Measurements from ENCODE around the gene TM7SF2. TPM values are rescaled to one million over a fixed set of nuclear protein-coding genes. Genes with fewer than 3 reads are reported as not detected.
"Not testable (repeated sequence)": the region's sequence is repeated elsewhere in the genome, so short reads cannot be mapped to it uniquely, and the experiment has no call there.

TM7SF2 gene
- polyA plus RNA-seq, 3 donors: 88.7 to 100 (median 97.5) TPM

- DNase-seq: no peak
These were observed 37.0 kb downstream of the TM7SF2 start for GRCh38 chr11:65148657-65149056.

GRCh38 chr11:65150131-65150508 lies 38.4 kb downstream of the TM7SF2 start:
- DNase-seq: not testable (repeated sequence)

- peak; percentile 50 for DNase-seq
These were observed 39.0 kb downstream of the TM7SF2 start for GRCh38 chr11:65150509-65151299.

- no peak for DNase-seq
These were observed 39.7 kb downstream of the TM7SF2 start for GRCh38 chr11:65151331-65151899.

GRCh38 chr11:65152122-65152521 lies 40.5 kb downstream of the TM7SF2 start:
- no peak for DNase-seq

GRCh38 chr11:65156256-65156655 lies 44.6 kb downstream of the TM7SF2 start:
- no peak for DNase-seq

GRCh38 chr11:65156926-65157325 lies 45.3 kb downstream of the TM7SF2 start:
- DNase-seq: no peak

- DNase-seq: no peak
These were observed 45.7 kb downstream of the TM7SF2 start for GRCh38 chr11:65157336-65157735.

- DNase-seq: no peak
These were observed 47.3 kb downstream of the TM7SF2 start for GRCh38 chr11:65159012-65159411.

GRCh38 chr11:65160643-65161042 lies 49.0 kb downstream of the TM7SF2 start:
- no peak for DNase-seq

GRCh38 chr11:65163684-65164083 lies 52.0 kb downstream of the TM7SF2 start:
- no peak for DNase-seq

Other genes with a start within 250 kb of the TM7SF2 start
- gene EHD1, start 233.3 kb upstream of the TM7SF2 start, polyA plus RNA-seq (ENCODE audit: insufficient read length in 3 of 3): 10 to 100 TPM; 61.6 to 73.4 (median 68.3) TPM
- 10 to 100 TPM; 21.7 to 24.1 (median 23.3) TPM for gene ATG2A, start 194.7 kb upstream of the TM7SF2 start, polyA plus RNA-seq (ENCODE audit: insufficient read length in 3 of 3)
- gene PPP2R5B, start 187.2 kb upstream of the TM7SF2 start, polyA plus RNA-seq (ENCODE audit: insufficient read length in 3 of 3): 10 to 100 TPM; 14.7 to 18.4 (median 17.7) TPM
- gene GPHA2, start 176.0 kb upstream of the TM7SF2 start, polyA plus RNA-seq (ENCODE audit: insufficient read length in 3 of 3): 1 to 10 TPM; 2.0 to 3.7 (median 2.1) TPM
- gene MAJIN, start 139.8 kb upstream of the TM7SF2 start, polyA plus RNA-seq (ENCODE audit: insufficient read length in 3 of 3): 1 to 10 TPM; 1.0 to 1.4 (median 1.3) TPM
- gene BATF2, start 114.9 kb upstream of the TM7SF2 start, polyA plus RNA-seq (ENCODE audit: insufficient read length in 3 of 3): 1 to 10 TPM; 3.1 to 3.2 (median 3.1) TPM
- 10 to 100 TPM; 62.8 to 73.0 (median 71.0) TPM for gene ARL2, start 97.7 kb upstream of the TM7SF2 start, polyA plus RNA-seq (ENCODE audit: insufficient read length in 3 of 3)
- 10 to 100 TPM; 31.7 to 32.7 (median 32.0) TPM for gene SNX15, start 84.4 kb upstream of the TM7SF2 start, polyA plus RNA-seq (ENCODE audit: insufficient read length in 3 of 3)
- 10 to 100 TPM; 14.1 to 18.2 (median 14.6) TPM for gene SAC3D1, start 70.7 kb upstream of the TM7SF2 start, polyA plus RNA-seq (ENCODE audit: insufficient read length in 3 of 3)
- gene NAALADL1, start 53.3 kb upstream of the TM7SF2 start, polyA plus RNA-seq (ENCODE audit: insufficient read length in 3 of 3): 10 to 100 TPM in 2 of 3 donors, 1 to 10 TPM in 1; 8.7 to 13.5 (median 11.3) TPM
- 10 to 100 TPM; 18.3 to 23.6 (median 22.6) TPM for gene CDCA5, start 27.8 kb upstream of the TM7SF2 start, polyA plus RNA-seq (ENCODE audit: insufficient read length in 3 of 3)
- gene ZFPL1, start 27.6 kb upstream of the TM7SF2 start, polyA plus RNA-seq (ENCODE audit: insufficient read length in 3 of 3): 10 to 100 TPM; 30.4 to 37.1 (median 35.4) TPM
- gene VPS51, start 15.7 kb upstream of the TM7SF2 start, polyA plus RNA-seq (ENCODE audit: insufficient read length in 3 of 3): 100 to 1,000 TPM; 120 to 154 (median 140) TPM
- 10 to 100 TPM in 1 of 3 donors, 1 to 10 TPM in 2; 7.8 to 12.4 (median 9.9) TPM for gene ZNHIT2, start 5.8 kb downstream of the TM7SF2 start, polyA plus RNA-seq (ENCODE audit: insufficient read length in 3 of 3)
- gene FAU, start 10.3 kb downstream of the TM7SF2 start, polyA plus RNA-seq (ENCODE audit: insufficient read length in 3 of 3): 100 to 1,000 TPM; 706 to 910 (median 772) TPM
- gene MRPL49, start 10.4 kb downstream of the TM7SF2 start, polyA plus RNA-seq (ENCODE audit: insufficient read length in 3 of 3): 10 to 100 TPM; 58.8 to 63.2 (median 63.2) TPM
- gene SYVN1, start 22.6 kb downstream of the TM7SF2 start, polyA plus RNA-seq (ENCODE audit: insufficient read length in 3 of 3): 10 to 100 TPM; 48.6 to 51.8 (median 49.6) TPM
- gene SPDYC, start 58.4 kb downstream of the TM7SF2 start, polyA plus RNA-seq (ENCODE audit: insufficient read length in 3 of 3): under 1 TPM in 1 of 3 donors, not detected in 2; 0.17 TPM
- gene CAPN1, start 70.1 kb downstream of the TM7SF2 start, polyA plus RNA-seq (ENCODE audit: insufficient read length in 3 of 3): 100 to 1,000 TPM; 109 to 112 (median 109) TPM
- gene POLA2, start 150.1 kb downstream of the TM7SF2 start, polyA plus RNA-seq (ENCODE audit: insufficient read length in 3 of 3): 10 to 100 TPM; 27.6 to 35.0 (median 30.3) TPM
- 10 to 100 TPM; 10.2 to 18.6 (median 12.9) TPM for gene CDC42EP2, start 203.0 kb downstream of the TM7SF2 start, polyA plus RNA-seq (ENCODE audit: insufficient read length in 3 of 3)
- 100 to 1,000 TPM in 1 of 3 donors, 10 to 100 TPM in 2; 96.7 to 102 (median 98.0) TPM for gene DPF2, start 222.0 kb downstream of the TM7SF2 start, polyA plus RNA-seq (ENCODE audit: insufficient read length in 3 of 3)
- under 1 TPM; 0.55 to 0.78 (median 0.61) TPM for gene TIGD3, start 242.9 kb downstream of the TM7SF2 start, polyA plus RNA-seq (ENCODE audit: insufficient read length in 3 of 3)

Data from renal pelvis (tissue), 4 donors.